DLD1 (cell line): ENCODE data around the gene KDELR1.
"Not testable (repeated sequence)": the region's sequence is repeated elsewhere in the genome, so short reads cannot be mapped to it uniquely, and the experiment has no call there.

Experiments used
- in situ Hi-C: cut with HindIII; loops from 2 replicates; pipeline ENCODE4 v1.10.0; 2017; ENCODE audit warnings: low sequenced_read_pairs

KDELR1 gene

DNA sequence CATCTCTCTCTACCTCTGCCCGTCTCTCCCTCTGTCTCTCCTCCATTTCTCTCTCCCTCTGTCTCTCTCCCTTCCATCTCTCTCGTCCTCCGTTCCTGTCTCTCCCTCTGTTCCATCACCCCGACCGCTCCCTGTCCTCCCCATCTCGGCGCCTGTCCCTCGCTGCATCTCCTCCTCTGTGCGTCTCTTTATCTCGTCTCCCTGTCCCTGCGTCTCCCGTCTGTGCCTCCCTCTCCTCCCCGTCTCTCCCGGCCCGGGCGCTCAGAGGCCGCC, 6.7 kb upstream of the KDELR1 start:
- in situ Hi-C loops = no loop called here

DNA sequence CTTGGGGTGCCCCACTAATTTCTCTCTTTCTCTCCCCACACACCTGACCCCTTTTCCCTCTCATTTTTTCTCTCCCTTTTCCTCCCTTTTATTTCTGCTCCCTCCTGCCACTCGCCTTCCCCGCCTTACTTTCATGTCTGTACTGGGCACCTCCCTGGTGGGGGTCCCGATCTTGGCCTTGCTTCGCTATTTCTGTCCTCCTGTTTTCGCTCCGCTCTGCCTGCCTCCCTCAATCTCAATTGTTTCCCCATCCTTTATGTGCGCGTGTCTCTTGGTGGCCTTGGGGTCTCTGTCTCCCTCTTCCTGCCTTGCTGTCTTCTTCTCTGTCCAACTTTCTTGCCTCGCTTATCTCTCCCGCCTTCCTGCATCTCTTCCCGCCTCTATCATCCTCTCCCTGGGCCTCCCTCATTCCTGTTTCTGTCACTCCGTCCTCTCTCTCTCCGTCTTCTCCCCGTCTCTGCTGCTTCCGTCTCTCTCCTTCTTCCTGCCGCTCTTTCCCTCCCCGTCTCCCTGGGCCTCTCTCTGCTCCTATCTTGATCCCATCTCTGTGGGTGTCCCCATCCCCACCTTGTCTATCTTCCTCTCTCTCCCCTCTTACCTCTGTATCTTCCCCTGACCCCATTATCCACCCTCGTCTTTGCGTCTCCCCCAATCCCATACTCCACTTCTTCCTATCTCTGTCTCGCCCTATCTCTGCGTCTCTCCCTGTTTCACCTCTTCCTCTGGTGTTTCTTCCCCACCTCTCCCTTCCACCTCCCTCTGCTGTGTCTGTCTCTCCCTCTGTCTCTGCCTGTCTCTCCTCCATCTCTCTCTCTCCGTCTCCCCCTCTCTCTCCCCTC, 6.1 kb upstream of the KDELR1 start:
- in situ Hi-C loops = no loop called here

DNA sequence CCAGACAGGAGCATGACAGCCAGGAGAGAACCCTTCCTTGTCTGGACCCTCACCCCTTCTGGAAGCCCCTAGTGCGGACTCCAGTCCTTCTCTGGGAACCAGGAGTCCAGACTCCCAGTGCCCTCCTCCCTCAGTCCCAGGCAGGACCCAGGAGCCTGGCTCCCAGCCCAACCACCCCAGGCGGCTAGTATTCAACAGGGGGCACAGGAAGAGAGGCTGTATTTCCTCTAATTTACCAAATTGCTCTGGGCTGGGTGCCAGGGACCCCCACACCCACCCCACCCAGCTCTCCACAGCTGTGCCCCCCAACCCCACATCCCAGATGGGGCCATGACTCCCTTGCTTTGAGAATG, 5.4 kb upstream of the KDELR1 start:
- in situ Hi-C loops = no loop called here

DNA sequence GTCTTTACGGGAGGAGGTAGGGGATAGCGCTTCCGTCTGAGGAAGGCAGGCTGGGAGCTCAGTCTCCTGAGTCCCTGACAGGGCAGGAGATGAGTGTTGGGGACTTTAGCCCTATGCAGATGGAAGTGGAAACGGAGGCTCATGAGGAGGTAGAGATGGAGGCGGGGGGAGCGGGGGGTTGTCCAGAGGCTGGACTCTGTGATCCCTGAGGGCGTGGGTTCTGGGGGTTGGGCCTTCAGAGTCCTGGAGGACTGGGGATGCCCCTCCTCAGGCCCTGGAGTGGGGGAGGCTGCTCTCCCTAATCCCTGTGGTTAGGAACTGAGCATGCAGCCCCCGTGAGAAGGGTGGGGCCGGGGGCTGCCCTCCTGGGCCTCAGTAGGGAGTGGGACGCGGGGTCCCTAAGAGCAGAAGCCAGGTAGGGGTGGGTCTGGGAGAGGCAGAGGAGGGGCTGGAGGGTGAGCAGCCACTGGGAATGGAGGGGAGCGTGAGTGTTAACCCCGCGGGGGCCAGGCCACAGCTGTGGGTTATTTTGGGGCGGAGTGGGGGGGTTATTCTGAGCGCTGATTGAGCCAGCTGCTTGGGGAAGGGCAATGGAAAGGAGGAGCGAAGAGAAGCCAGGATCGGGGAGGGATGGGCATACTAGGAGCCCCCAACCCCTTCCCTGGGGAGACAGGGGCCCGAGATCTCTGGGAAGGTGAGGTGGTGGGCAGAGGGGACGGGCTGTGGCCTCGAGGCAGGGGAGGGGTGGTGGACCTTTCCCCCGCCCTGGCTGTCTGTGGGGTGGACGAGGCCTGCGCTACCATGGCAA, 4.9 kb upstream of the KDELR1 start:
- in situ Hi-C loops = no loop called here

DNA sequence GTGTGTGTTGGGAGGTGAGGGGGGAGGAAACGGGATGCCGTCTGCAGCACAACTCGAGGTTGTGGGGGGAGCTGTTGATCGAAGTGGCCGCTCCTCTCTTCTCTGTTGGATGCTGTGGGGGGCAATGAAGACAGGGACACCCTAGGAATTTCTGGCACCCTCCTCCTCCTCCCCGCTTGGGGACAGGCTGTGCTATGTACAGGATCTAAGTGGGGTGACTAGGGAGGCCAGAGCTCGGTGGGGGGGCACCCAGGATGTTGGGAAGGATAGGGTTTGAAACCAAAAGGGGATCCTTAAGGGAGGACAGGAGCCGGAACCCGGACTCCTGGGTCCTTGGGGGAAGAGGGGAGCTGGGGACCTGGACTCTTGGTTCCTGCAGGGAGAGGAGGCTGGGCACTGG, 4.1 kb upstream of the KDELR1 start:
- in situ Hi-C loops = no loop called here

DNA sequence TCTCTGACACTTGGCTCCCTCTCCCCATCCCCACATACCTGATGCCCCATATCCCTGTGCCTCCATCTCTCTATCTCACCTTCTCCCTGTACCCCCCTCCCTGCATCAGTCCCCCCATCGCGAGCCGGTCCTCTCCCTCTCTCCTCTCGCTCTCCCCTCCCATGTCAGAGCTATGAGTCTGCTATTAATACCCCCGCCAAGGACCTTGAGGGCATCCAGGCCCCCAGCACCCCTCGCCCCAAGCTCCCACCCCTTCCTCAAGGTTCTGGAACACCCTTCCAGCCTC, 3.8 kb upstream of the KDELR1 start:
- in situ Hi-C loops = no loop called here

DNA sequence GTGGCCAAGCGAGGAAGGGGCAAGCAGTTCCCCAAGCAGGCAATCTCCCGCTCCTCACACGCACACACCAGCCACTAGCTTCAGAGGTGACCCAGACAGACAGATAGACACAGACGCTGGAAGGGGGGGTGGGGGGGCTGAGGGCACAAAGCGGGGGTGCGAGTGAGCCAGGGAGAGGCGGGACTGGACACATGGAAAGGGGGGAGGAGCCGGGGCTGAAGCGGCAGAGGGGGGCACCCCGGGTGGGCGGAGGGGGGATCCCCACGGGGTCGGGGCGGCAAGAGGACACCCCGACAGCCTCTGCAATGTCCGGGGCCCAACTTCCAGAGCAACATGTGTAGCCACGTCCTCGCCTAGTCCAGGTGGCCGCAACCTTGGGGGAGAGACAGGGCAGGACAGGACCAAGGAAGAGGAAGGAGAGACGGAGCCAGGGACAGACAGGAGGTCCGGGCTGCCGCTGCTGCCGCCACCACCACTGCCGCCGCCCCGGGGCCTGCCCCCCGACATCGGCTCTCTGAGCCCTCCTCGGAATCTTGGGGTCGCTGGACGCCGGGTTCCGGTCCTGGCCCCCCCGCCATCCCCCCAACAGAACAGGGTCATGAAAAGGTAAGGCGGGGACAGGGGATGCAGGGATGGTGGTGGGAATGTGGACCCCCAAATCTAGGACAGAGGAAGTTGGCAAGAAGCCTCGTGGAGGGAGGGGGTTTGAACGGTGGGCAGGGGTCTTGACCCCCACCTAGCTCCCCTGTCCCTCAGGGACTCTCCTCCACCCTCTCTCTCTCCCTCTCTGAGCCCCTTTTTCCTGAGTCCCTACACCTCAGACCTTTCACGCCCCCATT, 3.2 kb upstream of the KDELR1 start:
- in situ Hi-C loops = no loop called here

DNA sequence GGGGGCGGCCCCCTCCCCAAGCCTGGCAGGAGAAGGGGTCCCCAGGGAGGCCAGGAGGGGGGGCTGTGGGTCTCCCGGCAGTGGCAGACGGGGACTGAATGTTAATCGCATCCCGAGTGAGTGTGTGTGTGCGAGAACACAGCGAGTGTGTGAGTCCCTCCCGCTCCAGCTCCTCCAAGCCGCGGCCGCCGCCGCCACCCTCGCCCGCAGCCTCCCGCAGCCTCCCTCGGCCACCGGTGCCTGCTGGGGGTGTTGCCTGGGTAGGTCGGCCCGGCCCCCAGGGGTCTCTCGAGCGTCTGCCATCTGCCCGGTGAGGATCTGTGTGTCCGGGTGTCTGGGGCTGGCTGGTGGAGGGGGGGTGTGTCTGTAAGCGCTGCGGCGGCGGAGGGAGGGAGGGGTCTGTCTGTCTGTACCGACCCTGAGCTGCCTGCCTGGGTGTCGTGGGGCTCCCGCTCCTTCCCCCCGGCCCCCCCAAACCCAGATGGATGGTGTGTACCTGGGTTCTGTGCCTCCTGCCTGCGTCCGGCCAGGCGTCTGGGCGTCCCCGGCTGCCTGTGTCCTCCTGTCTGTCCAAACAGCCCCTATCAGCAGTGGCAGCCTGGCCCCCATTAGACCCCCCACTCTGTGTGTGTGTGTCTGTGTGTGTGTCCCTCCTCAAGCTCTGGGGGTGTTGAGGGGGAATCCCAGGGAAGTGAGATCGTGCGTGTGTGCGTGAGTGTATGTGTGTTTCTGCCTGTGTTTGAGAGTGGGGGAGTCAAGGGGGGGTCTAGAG, 2.4 kb upstream of the KDELR1 start, which contains the start of gene GRIN2D:
TSS of gene GRIN2D (plus strand) at position 110 of the 772 bp plus-strand sequence. CDS start 4,725 bp downstream, outside the sequence.
- in situ Hi-C loops = no loop called here

DNA sequence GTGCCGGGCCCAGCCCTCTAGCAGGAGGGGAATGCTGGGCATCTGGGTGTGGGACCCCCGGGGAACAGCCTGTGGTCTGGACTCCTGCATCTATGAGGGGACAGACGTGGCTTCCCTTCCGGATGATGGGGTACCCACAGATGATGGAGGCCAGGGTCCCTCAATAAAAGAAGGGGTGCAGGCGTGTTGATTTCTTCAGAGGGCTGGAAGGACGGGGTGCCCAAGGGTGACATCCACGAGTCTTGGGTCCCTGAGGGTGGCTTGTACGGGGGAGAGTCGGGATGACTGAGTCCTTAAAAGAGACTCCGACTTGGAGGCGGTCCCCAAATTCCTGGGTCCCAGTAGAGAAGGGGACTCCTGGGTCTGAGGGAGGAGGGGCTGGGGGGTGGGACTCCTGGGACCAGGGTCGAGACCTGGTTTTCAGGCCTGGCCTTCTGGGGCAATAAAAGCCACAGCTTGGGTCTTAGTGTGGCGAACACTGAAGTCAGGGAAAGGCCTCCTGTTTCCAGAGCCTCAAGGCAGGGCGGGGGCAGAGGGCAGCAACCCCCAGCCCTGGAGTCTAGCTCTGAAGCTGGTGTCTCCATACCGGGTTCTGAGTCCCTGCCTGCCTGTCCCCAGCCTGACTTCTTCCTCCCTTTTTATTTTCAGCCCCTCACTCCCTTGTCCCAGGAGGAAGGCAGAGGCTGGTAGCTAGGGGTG, 1.7 kb upstream of the KDELR1 start:
- in situ Hi-C loops = no loop called here

DNA sequence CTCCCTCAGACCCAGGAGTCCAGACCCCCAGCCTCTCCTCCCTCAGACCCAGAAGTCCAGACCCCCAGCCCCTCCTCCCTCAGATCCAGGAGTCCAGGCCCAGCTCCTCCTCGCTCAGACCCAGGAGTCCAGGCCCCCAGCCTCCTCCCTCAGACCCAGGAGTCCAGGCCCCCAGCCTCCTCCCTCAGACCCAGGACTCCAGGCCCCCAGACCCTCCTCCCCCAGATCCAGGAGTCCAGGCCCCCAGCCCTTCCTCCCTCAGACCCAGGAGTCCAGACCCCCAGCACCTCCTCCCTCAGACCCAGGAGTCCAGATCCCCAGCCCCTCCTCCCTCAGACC, 624 bp upstream of the KDELR1 start:
- in situ Hi-C loops = not testable (repeated sequence)

DNA sequence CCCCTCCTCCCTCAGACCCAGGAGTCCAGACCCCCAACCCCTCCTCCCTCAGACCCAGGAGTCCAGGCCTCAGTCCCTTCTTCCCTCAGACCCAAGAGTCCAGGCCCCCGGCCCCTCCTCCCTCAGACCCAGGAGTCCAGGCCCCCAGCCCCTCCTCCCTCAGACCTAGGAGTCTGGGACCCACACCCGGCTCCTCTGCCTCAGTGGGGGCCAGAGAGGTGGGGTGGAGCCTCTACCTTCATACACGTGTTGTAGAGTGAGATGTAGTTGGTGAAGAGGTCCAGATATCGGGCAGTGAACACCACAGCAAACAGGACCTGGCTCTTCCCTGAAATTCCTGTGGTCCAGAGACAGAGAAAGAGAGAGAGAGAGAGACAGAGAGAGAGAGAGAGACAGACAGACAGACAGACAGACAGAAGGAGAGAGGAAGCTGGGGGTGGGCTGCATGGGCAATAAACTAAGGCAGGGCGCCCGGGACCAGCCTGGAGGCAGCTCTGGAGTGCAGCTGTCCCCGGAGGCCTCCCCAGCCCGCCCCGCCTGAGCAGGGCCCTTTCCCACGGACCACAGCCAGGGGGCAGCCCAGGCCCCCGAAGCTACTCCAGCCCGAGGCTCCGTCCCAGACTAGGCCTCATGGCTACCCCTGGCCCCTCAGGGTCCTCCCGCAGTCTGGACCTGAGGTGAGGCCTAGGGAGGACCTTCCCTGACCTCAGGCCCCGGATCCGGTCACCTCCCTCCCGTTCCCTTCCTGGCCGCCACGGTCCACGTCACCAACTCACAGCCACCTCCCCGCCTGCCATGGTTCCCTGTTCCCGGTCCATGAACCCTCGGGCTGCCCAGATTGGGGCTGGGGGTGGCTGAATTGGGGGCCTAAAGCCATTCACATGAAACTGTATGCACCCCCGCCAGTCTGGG, 907 bp downstream of the KDELR1 start:
- in situ Hi-C loops = no loop called here

DNA sequence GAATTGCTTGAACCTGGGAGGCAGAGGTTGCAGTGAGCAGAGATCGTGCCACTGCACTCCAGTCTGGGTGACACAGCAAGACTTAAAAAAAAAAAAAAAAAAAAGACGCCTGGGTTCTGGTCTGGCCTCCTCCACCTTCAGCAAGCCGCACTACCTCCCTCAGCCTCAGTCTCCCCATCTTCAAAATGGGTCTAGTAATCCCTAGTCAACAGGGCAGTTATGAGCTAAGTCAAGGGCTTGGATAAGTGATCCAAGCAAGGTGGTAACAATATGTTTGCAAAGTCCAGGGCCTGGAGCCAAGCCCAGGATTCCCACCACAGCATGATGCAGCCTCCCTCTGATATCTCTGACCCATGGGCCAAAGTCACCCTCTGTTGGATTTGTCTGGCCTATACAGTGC, 4.4 kb downstream of the KDELR1 start:
- in situ Hi-C loops = no loop called here

DNA sequence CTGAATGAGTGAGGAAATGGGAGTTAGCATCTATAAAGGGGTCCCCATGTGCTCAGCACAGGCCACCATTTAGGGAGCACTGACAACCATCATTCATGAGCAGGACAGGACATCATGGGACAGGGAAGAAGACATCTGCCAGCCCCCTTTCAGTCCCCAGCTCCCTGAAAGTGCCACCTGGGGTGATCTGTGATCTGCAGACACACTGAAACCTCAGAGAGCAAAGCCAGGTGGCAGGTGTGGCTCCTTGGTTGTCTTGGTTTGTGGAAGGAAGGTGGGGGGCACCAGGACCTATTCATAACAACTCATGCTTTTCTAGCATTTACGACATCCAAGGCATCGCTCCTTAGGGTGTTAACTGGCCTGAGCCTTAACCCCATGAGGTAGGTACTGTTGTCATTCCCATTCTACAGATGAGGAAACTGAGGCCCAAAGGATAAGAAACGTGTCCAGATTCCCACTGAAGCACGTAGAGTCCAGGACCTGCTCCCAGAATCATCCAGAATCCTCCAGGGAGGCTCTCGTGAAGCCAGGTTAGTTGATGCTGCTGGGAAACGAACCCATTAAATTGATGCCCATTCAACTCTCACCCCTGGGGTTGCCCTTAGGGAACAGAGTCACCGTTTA, 5.8 kb downstream of the KDELR1 start:
- in situ Hi-C loops = no loop called here

DNA sequence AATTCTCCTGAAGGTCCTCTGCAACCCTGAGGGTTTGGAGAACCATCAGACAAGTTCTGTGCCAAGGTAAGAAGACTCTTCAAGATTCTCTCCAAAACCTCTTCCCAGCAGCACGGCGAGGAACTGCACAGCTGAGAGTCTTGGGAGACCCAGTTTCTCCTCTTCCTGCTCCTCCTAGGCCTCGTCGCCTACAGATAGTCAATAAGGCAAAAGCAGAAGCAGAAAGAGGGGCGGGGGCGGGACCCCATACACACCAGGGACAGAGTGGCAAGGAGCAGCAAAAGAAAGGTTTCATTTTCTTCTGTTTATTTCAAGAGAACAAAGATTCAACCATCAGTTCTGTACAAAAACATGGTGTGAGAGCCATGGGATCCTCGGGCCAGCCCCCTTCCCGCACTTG, 9.1 kb downstream of the KDELR1 start:
- in situ Hi-C loops = no loop called here

DNA sequence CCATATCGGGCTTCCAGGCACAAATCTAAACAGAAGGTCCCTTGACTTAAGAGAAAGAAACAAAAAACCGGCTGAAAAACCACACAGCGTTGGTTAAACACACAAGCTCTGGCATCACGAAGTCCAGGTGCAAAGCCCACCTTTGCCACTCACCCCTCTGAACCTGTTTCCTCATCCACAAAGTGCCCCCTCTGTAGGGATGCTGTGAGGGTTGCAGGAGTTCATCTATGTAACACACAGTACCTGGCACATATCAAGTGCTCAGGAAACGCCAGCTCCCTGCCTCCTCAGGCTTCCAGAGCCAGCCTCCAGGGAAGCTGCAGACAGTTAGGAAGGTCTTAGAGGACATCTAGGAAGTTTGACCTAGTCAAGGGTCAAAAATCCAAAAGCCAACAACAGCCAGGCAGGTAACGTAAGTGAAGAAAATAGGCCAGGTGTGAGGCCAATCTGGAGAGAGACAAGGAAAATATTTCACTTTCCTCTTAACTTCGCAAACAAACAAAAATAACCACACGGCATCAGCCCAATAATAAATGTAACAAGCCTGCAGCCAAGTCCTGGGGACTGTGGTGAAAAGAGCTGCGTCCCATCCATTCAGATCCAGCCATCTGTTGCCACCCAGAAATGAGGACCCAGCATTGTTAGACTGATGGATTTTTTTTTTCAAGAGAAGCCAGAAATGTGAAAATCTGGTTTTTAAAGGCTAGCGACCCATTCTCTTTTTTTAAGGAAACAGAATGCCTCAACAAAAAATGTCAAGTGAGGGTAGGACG, 10.0 kb downstream of the KDELR1 start:
- in situ Hi-C loops = no loop called here

DNA sequence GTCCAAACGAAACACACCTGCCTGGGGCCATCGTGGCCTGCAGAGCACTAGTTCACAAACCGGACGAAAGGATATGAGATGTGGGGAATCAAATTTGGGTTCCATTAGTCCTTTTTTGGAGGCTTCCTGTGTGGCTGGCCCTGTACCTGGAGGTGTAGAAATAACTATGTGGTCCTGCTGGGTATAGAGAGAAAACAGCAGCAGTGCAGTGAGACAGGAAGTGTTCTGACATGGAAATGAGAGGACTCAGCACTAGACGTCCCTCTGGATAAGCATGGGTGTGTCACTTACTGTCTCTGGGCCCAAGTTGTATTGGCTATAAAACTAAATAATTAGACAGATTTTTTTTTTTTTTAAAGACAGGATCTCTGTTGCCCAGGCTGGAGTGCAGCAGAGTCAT, 12.3 kb downstream of the KDELR1 start:
- in situ Hi-C loops = no loop called here

DNA sequence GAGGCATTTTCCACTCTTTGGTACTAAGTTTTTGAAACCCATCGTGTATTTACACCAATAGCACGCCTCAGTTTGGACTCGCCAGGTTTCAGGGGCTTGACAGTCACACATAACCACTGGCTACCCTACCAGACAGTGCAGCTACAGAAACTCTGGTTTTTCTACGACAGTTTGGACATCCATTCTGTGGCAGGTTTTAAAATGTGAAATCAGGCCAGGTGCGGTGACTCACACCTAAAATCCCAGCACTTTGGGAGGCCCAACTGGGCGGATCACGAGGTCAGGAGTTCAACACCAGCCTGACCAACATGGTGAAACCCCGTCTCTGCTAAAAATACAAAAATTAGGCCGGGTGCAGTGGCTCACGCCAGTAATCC, 13.2 kb downstream of the KDELR1 start:
- in situ Hi-C loops = no loop called here

DNA sequence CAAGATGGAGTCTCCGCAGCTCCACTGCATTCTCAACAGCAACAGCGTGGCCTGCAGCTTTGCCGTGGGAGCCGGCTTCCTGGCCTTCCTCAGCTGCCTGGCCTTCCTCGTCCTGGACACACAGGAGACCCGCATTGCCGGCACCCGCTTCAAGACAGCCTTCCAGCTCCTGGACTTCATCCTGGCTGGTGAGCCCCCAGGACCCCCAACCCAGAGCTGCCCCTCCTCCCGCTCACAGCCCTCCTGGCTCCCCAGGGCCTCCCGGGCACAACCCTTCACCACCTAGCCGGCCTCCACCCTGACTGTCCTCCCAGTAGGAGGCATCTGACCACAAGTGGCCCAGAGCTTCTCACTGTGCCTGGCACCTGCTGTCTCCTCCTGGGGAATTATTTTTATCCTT, 17.8 kb downstream of the KDELR1 start:
- in situ Hi-C loops = no loop called here
